Omental fat pad (tissue), 4 donors: ENCODE measurements around the gene MYO1F. TPM values are rescaled to one million over a fixed set of nuclear protein-coding genes. Genes with fewer than 3 reads are reported as not detected.
A peak's percentile ranks its signal among the peaks of the same experiment; 100 is the strongest.

Source experiments
- ATAC-seq: fragments of 150-250 bp; one replicate; pipeline ENCODE4 v1.9.1; 2016; ENCODE audit warnings: mild to moderate bottlenecking, moderate library complexity; ENCODE audit not compliant: low FRiP score
- DNase-seq: peaks from one replicate; pipeline ENCODE4 v3.0.0-alpha.2; 2019; ENCODE audit warnings: low spot score
- total RNA-seq, 4 donors: library from RNA; depleted of rRNA; stranded (reverse); fragments of >200 nt; gene quantifications; one replicate each; pipeline ENCODE4 v1.1.0, GENCODE V29; 2016
- TF ChIP-seq, protein P1 (sequence below), 3 donors: fragments of 450-650 bp; IDR thresholded peaks; one replicate each; pipeline ENCODE4 v1.5.1; 2016 to 2017; ENCODE audit warnings: antibody characterized with exemption in 3 of 3, mild to moderate bottlenecking in 3 of 3, moderate library complexity in 2 of 3

MYO1F gene
- total RNA-seq, 4 donors from 2014 or later, result 13.9 to 86.7 (median 39.9) TPM

DNA sequence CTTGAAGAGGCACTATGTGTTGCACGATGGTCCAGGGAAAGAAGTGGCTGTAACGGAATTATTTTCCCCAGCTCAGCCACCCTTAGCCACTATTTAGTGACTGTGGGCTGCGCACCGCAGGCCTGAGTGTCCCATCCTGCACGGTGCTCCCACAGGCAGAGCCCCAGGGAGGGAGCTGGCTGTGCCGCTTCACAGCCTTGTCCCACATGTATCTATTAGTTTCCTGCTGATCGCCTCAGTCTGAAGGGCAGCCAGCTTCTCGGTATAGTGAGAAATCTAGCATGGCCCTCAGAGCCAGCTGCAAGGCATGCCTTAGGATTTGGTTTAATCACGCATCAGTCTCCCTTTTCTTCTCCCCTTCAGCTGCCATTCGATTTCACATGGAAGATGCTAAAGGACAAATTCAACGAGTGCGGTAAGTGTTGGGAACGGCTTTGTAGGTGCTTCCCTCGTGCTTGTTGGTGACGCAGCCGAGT, 90.5 kb downstream of the MYO1F start:
- ATAC-seq (no peak), DNase-seq (no peak)
- TF ChIP-seq, protein P1, sequence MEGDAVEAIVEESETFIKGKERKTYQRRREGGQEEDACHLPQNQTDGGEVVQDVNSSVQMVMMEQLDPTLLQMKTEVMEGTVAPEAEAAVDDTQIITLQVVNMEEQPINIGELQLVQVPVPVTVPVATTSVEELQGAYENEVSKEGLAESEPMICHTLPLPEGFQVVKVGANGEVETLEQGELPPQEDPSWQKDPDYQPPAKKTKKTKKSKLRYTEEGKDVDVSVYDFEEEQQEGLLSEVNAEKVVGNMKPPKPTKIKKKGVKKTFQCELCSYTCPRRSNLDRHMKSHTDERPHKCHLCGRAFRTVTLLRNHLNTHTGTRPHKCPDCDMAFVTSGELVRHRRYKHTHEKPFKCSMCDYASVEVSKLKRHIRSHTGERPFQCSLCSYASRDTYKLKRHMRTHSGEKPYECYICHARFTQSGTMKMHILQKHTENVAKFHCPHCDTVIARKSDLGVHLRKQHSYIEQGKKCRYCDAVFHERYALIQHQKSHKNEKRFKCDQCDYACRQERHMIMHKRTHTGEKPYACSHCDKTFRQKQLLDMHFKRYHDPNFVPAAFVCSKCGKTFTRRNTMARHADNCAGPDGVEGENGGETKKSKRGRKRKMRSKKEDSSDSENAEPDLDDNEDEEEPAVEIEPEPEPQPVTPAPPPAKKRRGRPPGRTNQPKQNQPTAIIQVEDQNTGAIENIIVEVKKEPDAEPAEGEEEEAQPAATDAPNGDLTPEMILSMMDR (IDR thresholded peaks at IDR 0.05), result no peak

GRCh38 chr19:8485561-8486371, 91.5 kb downstream of the MYO1F start:
- peak; percentile 26 for ATAC-seq
- DNase-seq, result no peak
- TF ChIP-seq, protein P1 (IDR thresholded peaks at IDR 0.05), result no peak

GRCh38 chr19:8484331-8484894, 92.8 kb downstream of the MYO1F start:
- TF ChIP-seq, protein P1 (IDR thresholded peaks at IDR 0.05), result no peak
- DNase-seq (no peak), ATAC-seq (no peak)

DNA sequence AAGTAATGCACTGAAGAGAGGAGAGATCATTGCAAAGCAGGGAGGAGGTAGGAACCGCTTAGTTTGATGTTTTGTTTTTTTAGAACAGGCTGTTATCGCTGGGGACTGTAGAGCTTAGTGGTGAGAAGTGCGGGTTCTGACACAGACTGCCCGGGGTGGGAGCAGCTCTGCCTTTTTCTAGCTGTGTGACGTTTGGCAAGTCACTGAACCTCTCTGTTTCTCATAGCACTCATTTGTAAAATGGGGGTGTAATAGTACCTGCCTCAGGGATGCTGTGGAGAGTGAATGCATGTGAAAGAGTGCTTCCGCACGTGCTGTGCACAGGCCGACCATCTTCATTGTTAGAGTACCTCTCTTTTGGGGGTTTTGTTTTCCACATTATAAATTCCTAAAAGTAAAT, 94.1 kb downstream of the MYO1F start:
- DNase-seq (no peak), ATAC-seq (no peak)
- TF ChIP-seq, protein P1 (IDR thresholded peaks at IDR 0.05), result no peak

DNA sequence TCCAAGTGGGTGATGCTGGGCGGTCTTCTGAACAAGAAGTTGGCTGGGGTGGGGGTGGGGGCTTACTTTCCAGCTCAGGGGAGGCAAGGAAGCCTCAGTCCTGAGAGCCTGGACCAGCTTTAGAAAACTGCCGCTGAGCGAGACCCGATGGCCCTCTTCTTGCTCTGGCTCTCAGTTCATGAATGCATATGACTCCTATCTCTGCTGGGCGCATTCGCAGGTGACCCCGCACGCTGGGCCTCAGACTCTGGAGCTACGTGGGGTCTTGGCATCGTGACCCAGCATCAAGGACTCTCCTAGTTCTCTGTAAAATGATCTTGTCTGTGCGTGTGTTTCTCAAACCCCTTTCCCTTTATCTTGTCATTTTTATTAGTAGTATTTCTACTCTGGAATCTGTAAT, 94.5 kb downstream of the MYO1F start:
- DNase-seq, result no peak
- TF ChIP-seq, protein P1 (IDR thresholded peaks at IDR 0.05), result no peak

GRCh38 chr19:8481616-8482015, 95.6 kb downstream of the MYO1F start:
- no peak for DNase-seq
- ATAC-seq, result no peak
- TF ChIP-seq, protein P1 (IDR thresholded peaks at IDR 0.05), result no peak

More for the DNA sequence above, 94.5 kb downstream of the MYO1F start:
- no peak for ATAC-seq
